HCT116 (cell line): Measurements from ENCODE around the gene ARL15. TPM values are rescaled to one million over a fixed set of nuclear protein-coding genes. Genes with fewer than 3 reads are reported as not detected.

Experiments used
- ATAC-seq: fragments of 200-7000 bp; cut with Tn5 transposase; 2 replicates; pipeline ENCODE4 v1.9.1; 2020; ENCODE audit warnings: mild to moderate bottlenecking, moderate library complexity
- BruUV-seq: library from RNA; stranded (reverse); fragments of 400-500 nt; replicated peaks from 2 replicates; lab custom pipeline; 2021; lab: Mats Ljungman, UMichigan
- CTCF ChIA-PET: fragments of 300-600 bp; sonication (Branson Sonifier 250); formaldehyde crosslinking; loops from one replicate; lab custom pipeline; 2021; ENCODE audit warnings: antibody characterized with exemption; lab: Charles Lee
- POLR2A ChIA-PET: fragments of 300-600, 350-600 bp; sonication (Branson Sonifier 250); formaldehyde crosslinking; loops from one replicate; lab custom pipeline; 2021; ENCODE audit warnings: antibody characterized with exemption; lab: Charles Lee
- RAD21 ChIA-PET, 2 experiments: fragments of 300-600 bp; sonication (Branson Sonifier 250); formaldehyde crosslinking; loops; one replicate each; lab custom pipeline; 2023; ENCODE audit warnings: low total read pairs in 2 of 2; ENCODE audit not compliant: uncharacterized antibody in 2 of 2, unreplicated experiment in 2 of 2, low non-redundant PET in 1 of 2; lab: Charles Lee
- DNase-seq: peaks from one replicate; pipeline ENCODE4 v3.0.0-alpha.2; 2010; ENCODE audit warnings: low read depth, low spot score
- H2AFZ ChIP-seq: fragments of 200-600 bp; shearing (Covaris generic), sonication (generic); 2 replicates; pipeline ENCODE4 v1.6.1; 2017; ENCODE audit warnings: low read depth, mixed run types, mixed read lengths, antibody characterized with exemption, low read length; ENCODE audit not compliant: poor library complexity, severe bottlenecking
- H3K27ac ChIP-seq: 2 replicates; pipeline ENCODE4 v1.5.1; 2012; ENCODE audit warnings: low read depth, low read length
- H3K27me3 ChIP-seq: fragments of 200-600 bp; sonication (generic); 2 replicates; pipeline ENCODE4 v1.6.1; 2016; ENCODE audit warnings: mixed run types, low read length, mixed read lengths; ENCODE audit not compliant: insufficient read depth
- H3K36me3 ChIP-seq, 2 experiments: fragments of 200-500 bp in 1 of 2; fragments of 200-600 bp in 1 of 2; sonication (Bioruptor generic) in 1 of 2; sonication (generic) in 1 of 2; 2 replicates each; pipeline versions ENCODE4 v1.5.1 to v1.6.1; 2014 to 2016; ENCODE audit warnings: low read length in 2 of 2, inconsistent platforms in 1 of 2, mixed read lengths in 1 of 2, mixed run types in 1 of 2; ENCODE audit not compliant: insufficient read depth in 2 of 2, control insufficient read depth in 1 of 2
- H3K4me1 ChIP-seq, 2 experiments: fragments of 200-600 bp in 1 of 2; sonication (generic) in 1 of 2; 2 replicates each; pipeline versions ENCODE4 v1.5.1 to v1.6.1; 2012 to 2017; ENCODE audit warnings: low read length in 2 of 2, inconsistent platforms in 1 of 2, mild to moderate bottlenecking in 1 of 2, mixed read lengths in 1 of 2, mixed run types in 1 of 2, moderate library complexity in 1 of 2; ENCODE audit not compliant: insufficient read depth in 2 of 2, control insufficient read depth in 1 of 2
- H3K4me2 ChIP-seq: fragments of 200-600 bp; sonication (generic); 2 replicates; pipeline ENCODE4 v1.6.1; 2017; ENCODE audit warnings: mixed run types, low read length, mixed read lengths
- H3K4me3 ChIP-seq, 2 experiments: fragments of 200-600 bp in 1 of 2; sonication (generic) in 1 of 2; replicated peaks in 1 of 2; 2 replicates each; pipeline ENCODE4 v1.5.1; 2011 to 2016; ENCODE audit warnings: low read length in 2 of 2, control low read depth in 1 of 2, low read depth in 1 of 2, mild to moderate bottlenecking in 1 of 2, mixed read lengths in 1 of 2, mixed run types in 1 of 2
- H3K79me2 ChIP-seq: fragments of 200-600 bp; sonication (generic); 2 replicates; pipeline ENCODE4 v1.6.1; 2017; ENCODE audit warnings: mild to moderate bottlenecking, mixed run types, low read length, moderate library complexity, mixed read lengths; ENCODE audit not compliant: insufficient read depth
- H3K9ac ChIP-seq: fragments of 200-600 bp; sonication (generic); 2 replicates; pipeline ENCODE4 v1.6.1; 2016; ENCODE audit warnings: low read length, mixed read lengths
- H3K9me2 ChIP-seq: fragments of 200-600 bp; sonication (generic), shearing (Covaris generic); 2 replicates; pipeline ENCODE4 v1.6.1; 2017; ENCODE audit warnings: mixed run types, mild to moderate bottlenecking, moderate library complexity; ENCODE audit not compliant: insufficient read depth
- H3K9me3 ChIP-seq, 2 experiments: fragments of 200-500 bp in 1 of 2; fragments of 200-600 bp in 1 of 2; sonication (Bioruptor generic) in 1 of 2; sonication (generic) in 1 of 2; 2 replicates each; pipeline ENCODE4 v1.6.1; 2014 to 2017; ENCODE audit warnings: low read length in 2 of 2, mixed read lengths in 2 of 2, inconsistent platforms in 1 of 2, low read depth in 1 of 2, mild to moderate bottlenecking in 1 of 2, mixed run types in 1 of 2, moderate library complexity in 1 of 2; ENCODE audit not compliant: control insufficient read depth in 1 of 2, insufficient read depth in 1 of 2
- H4K20me1 ChIP-seq: fragments of 200-600 bp; sonication (generic), shearing (Covaris generic); 2 replicates; pipeline ENCODE4 v1.6.1; 2017; ENCODE audit warnings: mixed run types, mild to moderate bottlenecking, moderate library complexity; ENCODE audit not compliant: insufficient read depth
- ATF3 ChIP-seq: IDR thresholded peaks from 2 replicates; pipeline ENCODE4 v1.6.1; 2012
- CBX3 ChIP-seq: IDR thresholded peaks from 2 replicates; pipeline ENCODE4 v1.6.1; 2012; ENCODE audit warnings: low read depth
- CEBPB ChIP-seq: IDR thresholded peaks from 2 replicates; pipeline ENCODE4 v1.6.1; 2012; ENCODE audit warnings: low read depth
- EGR1 ChIP-seq: IDR thresholded peaks from 2 replicates; pipeline ENCODE4 v1.6.1; 2012; ENCODE audit warnings: low read depth
- ELF1 ChIP-seq: IDR thresholded peaks from 2 replicates; pipeline ENCODE4 v1.6.1; 2012; ENCODE audit warnings: low read depth, borderline replicate concordance
- EZH2 ChIP-seq: fragments of 200-600 bp; sonication (generic); IDR thresholded peaks from 2 replicates; pipeline ENCODE4 v1.6.1; 2017; ENCODE audit warnings: antibody characterized with exemption, mixed run types
- FOSL1 ChIP-seq: IDR thresholded peaks from 2 replicates; pipeline ENCODE4 v1.6.1; 2012; ENCODE audit warnings: low read depth
- JUND ChIP-seq: IDR thresholded peaks from 2 replicates; pipeline ENCODE4 v1.6.1; 2012
- POLR2AphosphoS5 ChIP-seq: IDR thresholded peaks from 2 replicates; pipeline ENCODE4 v1.6.1; 2011; ENCODE audit warnings: mild to moderate bottlenecking, low read depth, low read length, moderate library complexity
- RAD21 ChIP-seq: IDR thresholded peaks from 2 replicates; pipeline ENCODE4 v1.6.1; 2012; ENCODE audit warnings: low read depth, mild to moderate bottlenecking
- SIN3A ChIP-seq: IDR thresholded peaks from 2 replicates; pipeline ENCODE4 v1.6.1; 2012; ENCODE audit warnings: low read depth
- SP1 ChIP-seq: IDR thresholded peaks from 2 replicates; pipeline ENCODE4 v1.6.1; 2012; ENCODE audit warnings: low read depth
- SRF ChIP-seq: IDR thresholded peaks from 2 replicates; pipeline ENCODE4 v1.6.1; 2012; ENCODE audit warnings: low read depth
- TCF7L2 ChIP-seq: IDR thresholded peaks from 2 replicates; pipeline ENCODE4 v1.7.0; 2011; ENCODE audit warnings: borderline replicate concordance, inconsistent platforms; ENCODE audit not compliant: insufficient read depth, insufficient read length; ENCODE audit errors: extremely low read depth
- YY1 ChIP-seq: IDR thresholded peaks from 2 replicates; pipeline ENCODE4 v1.6.1; 2011; ENCODE audit warnings: low read length, low read depth, moderate library complexity, mild to moderate bottlenecking; ENCODE audit not compliant: insufficient replicate concordance; ENCODE audit errors: extremely low read depth
- intact Hi-C: fragments of 100-400 bp; cut with micrococcal nuclease; formaldehyde crosslinking; loops from 2 replicates; pipeline ENCODE4 v1.10.0; 2022
- total RNA-seq: library from RNA; stranded (reverse); gene quantifications from one replicate; pipeline ENCODE4 v1.2.1, GENCODE V29; 2021; ENCODE audit not compliant: unreplicated experiment

Gene ARL15
- total RNA-seq, 1 experiment from 2014 or later, result 15.0 TPM

DNA sequence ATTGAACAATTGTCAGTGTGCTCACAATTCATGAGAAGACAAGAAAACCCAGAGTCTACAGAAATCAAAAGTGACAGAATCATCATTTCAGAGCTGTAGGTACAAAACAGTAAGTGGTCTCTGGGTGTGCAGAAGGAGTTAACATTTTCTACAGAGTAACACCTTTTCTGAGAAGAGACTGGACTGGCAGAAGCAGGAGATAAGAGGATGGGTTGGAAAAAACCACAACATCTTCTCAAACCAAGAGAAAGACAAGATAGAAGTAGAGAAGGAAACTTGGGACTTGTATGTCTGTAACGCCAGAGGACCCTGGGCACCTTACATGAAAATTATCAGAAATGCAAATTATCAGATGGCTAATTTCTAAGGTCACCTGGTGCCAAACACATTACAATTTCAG is 82.6 kb downstream of the ARL15 start:
- Histone ChIP-seq H3K4me3 (no peak overlapping the region), H3K36me3 (no peaks in the 10 kb centered on the region), H3K4me2 (no peak overlapping the region), H3K27ac (no peak overlapping the region), H3K9me2 (no peaks in the 10 kb centered on the region), H3K4me1 (no peaks in the 10 kb centered on the region), H3K27me3 (no peaks in the 10 kb centered on the region), H4K20me1 (no peaks in the 10 kb centered on the region), H2AFZ (no peak overlapping the region)
- DNase-seq, result no peak
- no peak for ATAC-seq
- ChIA-PET POLR2A (no interaction called here), CTCF (interaction anchor here (1.4 to 1.6 kb wide), 4 partner anchors 16 to 801 kb away, joined by 3 to 5 read pairs (median 4); no protein-coding TSS in a partner anchor)
- BruUV-seq, result no TSS peak
- TF ChIP-seq CEBPB (no peak), EZH2 (no peak), FOSL1 (no peak), SP1 (no peak), POLR2AphosphoS5 (no peak), JUND (no peak), RAD21 (no peak), YY1 (no peak), ELF1 (no peak), EGR1 (no peak), ATF3 (no peak), SRF (no peak), TCF7L2 (no peak), CBX3 (no peak), SIN3A (no peak)
- TF ChIP-seq, all 23 proteins: peak for 0
- intact Hi-C loops, result loop anchor here (10.0 kb wide), 1 partner anchor 593 kb away; no protein-coding TSS in a partner anchor
- H3K79me2 ChIP-seq, result no peaks in the 10 kb centered on the region
- RAD21 ChIA-PET, result no interaction called here
- no peaks in the 10 kb centered on the region for H3K9me3 ChIP-seq
- no peak overlapping the region for H3K9ac ChIP-seq
